Measurements from ENCODE around the gene IFITM10. TPM values are rescaled to one million over a fixed set of nuclear protein-coding genes. Genes with fewer than 3 reads are reported as not detected.

The IFITM10 gene
- total and polyA plus RNA-seq, 9 of the 15 experiments (the other 6 are each of a cell fraction or from before 2014, with no cell fraction given) = 0.08 to 0.13 (median 0.09) TPM; not detected in 6

DNA sequence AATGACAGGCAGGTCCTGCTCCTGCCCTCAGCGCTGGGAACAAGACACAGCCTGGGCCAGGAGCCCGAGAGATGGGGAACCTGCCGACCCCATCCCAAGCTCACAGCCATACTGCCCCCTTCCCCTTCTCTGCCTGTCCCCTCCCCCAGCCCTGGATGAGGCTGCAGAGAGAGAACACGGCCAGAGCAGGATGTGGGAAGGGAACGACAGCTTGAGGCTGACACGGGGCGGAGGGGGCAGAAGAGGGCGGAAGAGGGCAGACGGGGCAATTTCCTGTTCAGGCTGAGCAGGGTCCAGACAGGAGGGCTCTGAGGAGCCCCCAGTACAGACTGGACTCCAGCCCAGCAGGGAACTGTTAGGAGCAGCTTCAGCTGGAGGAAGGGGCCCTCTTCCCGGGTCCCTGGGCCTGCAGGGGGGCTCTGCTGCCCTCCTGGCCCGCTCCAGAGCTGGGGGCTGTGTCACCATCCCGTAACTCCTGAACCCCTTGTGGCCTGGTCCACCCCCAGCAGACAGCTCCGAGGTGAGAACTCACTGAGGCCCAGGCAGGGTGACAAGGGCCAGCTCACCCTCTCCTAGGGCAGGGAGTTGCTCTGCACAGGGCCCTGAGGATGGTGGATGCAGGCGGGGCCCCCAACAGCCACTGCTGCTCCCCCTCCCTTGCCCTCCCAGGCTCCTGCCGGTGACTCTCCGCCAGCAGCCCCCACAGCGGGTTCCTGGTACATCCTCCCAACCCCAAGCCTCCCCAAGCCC is 7.6 kb upstream of the IFITM10 start (continued):
- TF ChIP-seq E4F1 (CRISPR knock-in tag; IDR thresholded peaks at IDR 0.05; ENCODE audit: borderline replicate concordance) = no peak
- TF ChIP-seq ZNF764 (CRISPR knock-in tag; IDR thresholded peaks at IDR 0.05; ENCODE audit: low read depth) = no peak
- TF ChIP-seq ZNF316 (IDR thresholded peaks at IDR 0.05) = no peak
- no peak for TF ChIP-seq PHB2 (IDR thresholded peaks at IDR 0.05; ENCODE audit: low read depth)
- TF ChIP-seq MIER1 (IDR thresholded peaks at IDR 0.05; ENCODE audit: low read depth) = no peak
- TF ChIP-seq NR2C2 (CRISPR knock-in tag; IDR thresholded peaks at IDR 0.05) = no peak
- no peak for TF ChIP-seq NR2C2 (tag; IDR thresholded peaks at IDR 0.05)
- no peak for TF ChIP-seq NFRKB (IDR thresholded peaks at IDR 0.05; ENCODE audit: low read depth)
- TF ChIP-seq, protein P1, sequence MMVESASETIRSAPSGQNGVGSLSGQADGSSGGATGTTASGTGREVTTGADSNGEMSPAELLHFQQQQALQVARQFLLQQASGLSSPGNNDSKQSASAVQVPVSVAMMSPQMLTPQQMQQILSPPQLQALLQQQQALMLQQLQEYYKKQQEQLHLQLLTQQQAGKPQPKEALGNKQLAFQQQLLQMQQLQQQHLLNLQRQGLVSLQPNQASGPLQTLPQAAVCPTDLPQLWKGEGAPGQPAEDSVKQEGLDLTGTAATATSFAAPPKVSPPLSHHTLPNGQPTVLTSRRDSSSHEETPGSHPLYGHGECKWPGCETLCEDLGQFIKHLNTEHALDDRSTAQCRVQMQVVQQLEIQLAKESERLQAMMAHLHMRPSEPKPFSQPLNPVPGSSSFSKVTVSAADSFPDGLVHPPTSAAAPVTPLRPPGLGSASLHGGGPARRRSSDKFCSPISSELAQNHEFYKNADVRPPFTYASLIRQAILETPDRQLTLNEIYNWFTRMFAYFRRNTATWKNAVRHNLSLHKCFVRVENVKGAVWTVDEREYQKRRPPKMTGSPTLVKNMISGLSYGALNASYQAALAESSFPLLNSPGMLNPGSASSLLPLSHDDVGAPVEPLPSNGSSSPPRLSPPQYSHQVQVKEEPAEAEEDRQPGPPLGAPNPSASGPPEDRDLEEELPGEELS (CRISPR knock-in tag; IDR thresholded peaks at IDR 0.05; ENCODE audit: borderline replicate concordance) = no peak
- TF ChIP-seq XRCC5 (IDR thresholded peaks at IDR 0.05; ENCODE audit: low read depth, low read length) = no peak

Measured in K562 (cell line).